Tibial artery (tissue), 4 donors: ENCODE results near the gene CREB5.
A peak's percentile ranks its signal among the peaks of the same experiment; 100 is the strongest.

Experiments used
- DNase-seq, 2 donors: peaks; one replicate each; pipeline ENCODE4 v3.0.0-alpha.2; 2019
- H3K27ac ChIP-seq, 2 donors: fragments of 200-600 bp; sonication (generic) in 1 of 2; 1 replicate in 1 of 2; 2 replicates in 1 of 2; pipeline ENCODE4 v1.5.1; 2018 to 2019; ENCODE audit warnings: mild to moderate bottlenecking in 1 of 2
- H3K27me3 ChIP-seq, 2 donors: fragments of 200-600 bp; sonication (generic) in 1 of 2; one replicate each; pipeline versions ENCODE4 v1.5.1 to v1.6.0; 2016 to 2019
- H3K36me3 ChIP-seq, 3 donors: fragments of 200-600 bp; sonication (generic) in 2 of 3; one replicate each; pipeline ENCODE4 v1.5.1; 2016 to 2019; ENCODE audit warnings: mild to moderate bottlenecking in 2 of 3
- H3K4me1 ChIP-seq, 4 donors: fragments of 200-600 bp; sonication (generic) in 2 of 4; 1 replicate in 3 of 4; 2 replicates in 1 of 4; pipeline ENCODE4 v1.5.1; 2016 to 2019
- H3K4me3 ChIP-seq, 2 donors: fragments of 200-600 bp; sonication (generic) in 1 of 2; 1 replicate in 1 of 2; 2 replicates in 1 of 2; pipeline ENCODE4 v1.5.1; 2018 to 2019; ENCODE audit warnings: mild to moderate bottlenecking in 2 of 2
- H3K9me3 ChIP-seq, 3 donors: fragments of 200-600 bp; sonication (generic) in 1 of 3; one replicate each; pipeline ENCODE4 v1.5.1; 2016 to 2019
- intact Hi-C: fragments of 100-400 bp; cut with DNase I; formaldehyde crosslinking; loops from one replicate; pipeline ENCODE4 v1.15.0; 2023; ENCODE audit warnings: low total_unique reads
- TF ChIP-seq, protein P1 (sequence below), 2 experiments: fragments of 200-600 bp in 1 of 2; fragments of 450-650 bp in 1 of 2; IDR thresholded peaks; one replicate each; pipeline ENCODE4 v1.5.1; 2017 to 2019; ENCODE audit warnings: antibody characterized with exemption in 2 of 2, mild to moderate bottlenecking in 1 of 2, moderate library complexity in 1 of 2

Gene CREB5

DNA sequence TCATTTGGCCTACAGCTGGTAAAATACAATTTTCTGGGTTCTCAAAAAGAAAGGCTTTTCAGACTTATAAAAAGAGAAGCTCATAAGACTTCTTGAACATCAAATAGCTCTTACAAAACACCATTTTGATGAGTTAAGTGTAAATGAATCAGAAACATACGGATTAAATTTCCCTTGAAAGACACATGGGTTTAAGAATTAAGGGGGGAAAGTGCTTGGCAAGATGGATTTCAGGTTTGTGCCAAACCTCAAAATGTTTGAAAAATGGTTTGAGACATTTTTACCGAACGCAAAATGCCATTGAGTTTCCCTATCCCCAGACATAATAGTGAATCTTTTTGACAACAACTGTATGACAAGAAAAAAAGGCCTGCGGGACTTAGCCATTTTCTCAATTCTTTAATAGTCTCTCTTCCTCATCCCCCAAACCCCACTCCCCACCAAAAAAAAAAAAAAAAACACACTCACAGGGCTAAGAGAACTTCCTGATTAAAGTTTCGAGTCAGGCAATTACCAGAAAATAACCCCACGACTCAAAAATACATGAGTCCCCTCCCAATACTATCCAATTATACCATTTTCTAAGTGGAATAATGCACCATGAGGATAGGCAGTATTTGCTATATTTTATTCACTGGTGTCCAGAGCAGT lies 285.7 kb downstream of the CREB5 start:
- TF ChIP-seq, protein P1, sequence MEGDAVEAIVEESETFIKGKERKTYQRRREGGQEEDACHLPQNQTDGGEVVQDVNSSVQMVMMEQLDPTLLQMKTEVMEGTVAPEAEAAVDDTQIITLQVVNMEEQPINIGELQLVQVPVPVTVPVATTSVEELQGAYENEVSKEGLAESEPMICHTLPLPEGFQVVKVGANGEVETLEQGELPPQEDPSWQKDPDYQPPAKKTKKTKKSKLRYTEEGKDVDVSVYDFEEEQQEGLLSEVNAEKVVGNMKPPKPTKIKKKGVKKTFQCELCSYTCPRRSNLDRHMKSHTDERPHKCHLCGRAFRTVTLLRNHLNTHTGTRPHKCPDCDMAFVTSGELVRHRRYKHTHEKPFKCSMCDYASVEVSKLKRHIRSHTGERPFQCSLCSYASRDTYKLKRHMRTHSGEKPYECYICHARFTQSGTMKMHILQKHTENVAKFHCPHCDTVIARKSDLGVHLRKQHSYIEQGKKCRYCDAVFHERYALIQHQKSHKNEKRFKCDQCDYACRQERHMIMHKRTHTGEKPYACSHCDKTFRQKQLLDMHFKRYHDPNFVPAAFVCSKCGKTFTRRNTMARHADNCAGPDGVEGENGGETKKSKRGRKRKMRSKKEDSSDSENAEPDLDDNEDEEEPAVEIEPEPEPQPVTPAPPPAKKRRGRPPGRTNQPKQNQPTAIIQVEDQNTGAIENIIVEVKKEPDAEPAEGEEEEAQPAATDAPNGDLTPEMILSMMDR (IDR thresholded peaks at IDR 0.05): no peak
- Histone ChIP-seq H3K4me3 (no peak overlapping the region), H3K9me3 (no peaks in the 10 kb centered on the region), H3K36me3 (no peaks in the 10 kb centered on the region), H3K27ac (no peak overlapping the region), H3K4me1 (peaks cover 0 to 33% (median 12%) of the 10 kb centered on the region in 4 donors), H3K27me3 (no peaks in the 10 kb centered on the region)
- intact Hi-C loops: no loop called here
- DNase-seq: no peak

DNA sequence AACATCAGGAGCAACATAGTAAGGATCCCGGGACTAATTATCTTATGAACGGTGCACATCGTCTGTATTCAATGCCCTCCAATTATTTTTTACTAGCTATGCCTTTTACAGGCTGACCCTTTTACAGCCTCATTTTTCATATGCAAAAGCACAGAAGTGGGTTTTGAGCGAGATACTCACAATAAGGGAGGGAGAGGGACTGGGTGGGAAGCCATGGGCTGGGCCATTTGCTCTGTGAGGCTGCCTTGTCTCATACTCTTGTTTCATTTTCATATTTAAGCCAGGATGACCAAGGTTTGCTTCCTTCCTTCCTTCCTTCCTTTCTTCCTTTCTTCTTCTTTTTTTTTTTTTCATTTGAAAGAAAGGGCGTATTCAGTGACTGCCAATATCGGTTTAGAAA lies 286.5 kb downstream of the CREB5 start:
- H3K27me3 ChIP-seq: no peaks in the 10 kb centered on the region
- H3K27ac ChIP-seq: no peak overlapping the region
- H3K9me3 ChIP-seq: no peaks in the 10 kb centered on the region
- DNase-seq: no peak
- no peak overlapping the region for H3K4me3 ChIP-seq
- intact Hi-C loops: no loop called here
- no peaks in the 10 kb centered on the region for H3K36me3 ChIP-seq
- TF ChIP-seq, protein P1 (IDR thresholded peaks at IDR 0.05): no peak
- peaks cover 0 to 40% (median 14%) of the 10 kb centered on the region in 4 donors for H3K4me1 ChIP-seq

DNA sequence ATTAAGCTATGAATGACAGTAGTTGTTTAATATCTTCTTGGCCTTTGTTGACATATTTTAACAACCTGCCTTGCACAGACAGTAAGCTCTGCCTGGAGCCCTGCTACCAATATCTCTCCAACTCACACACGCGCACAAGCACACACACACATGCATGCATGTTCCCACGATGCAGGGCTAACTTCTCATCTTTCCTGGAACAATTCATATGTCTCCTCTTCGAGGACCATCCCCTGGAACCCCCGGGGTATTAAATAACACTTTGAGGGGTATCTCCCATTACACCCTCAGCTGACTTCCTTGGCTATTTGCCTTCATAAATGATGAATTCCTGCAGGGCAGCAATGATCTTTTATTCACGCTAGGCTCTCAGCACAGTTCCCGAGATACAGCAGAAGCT lies 287.8 kb downstream of the CREB5 start:
- peak overlapping the region in 1 of 2 donors; percentile 18 for H3K4me3 ChIP-seq
- intact Hi-C loops: no loop called here
- TF ChIP-seq, protein P1 (IDR thresholded peaks at IDR 0.05): no peak
- peak overlapping the region; percentile 2 to 50 for H3K27ac ChIP-seq
- H3K27me3 ChIP-seq: no peaks in the 10 kb centered on the region
- H3K4me1 ChIP-seq: peaks cover 0 to 40% (median 14%) of the 10 kb centered on the region in 4 donors
- no peaks in the 10 kb centered on the region for H3K36me3 ChIP-seq
- H3K9me3 ChIP-seq: no peaks in the 10 kb centered on the region
- DNase-seq: no peak

DNA sequence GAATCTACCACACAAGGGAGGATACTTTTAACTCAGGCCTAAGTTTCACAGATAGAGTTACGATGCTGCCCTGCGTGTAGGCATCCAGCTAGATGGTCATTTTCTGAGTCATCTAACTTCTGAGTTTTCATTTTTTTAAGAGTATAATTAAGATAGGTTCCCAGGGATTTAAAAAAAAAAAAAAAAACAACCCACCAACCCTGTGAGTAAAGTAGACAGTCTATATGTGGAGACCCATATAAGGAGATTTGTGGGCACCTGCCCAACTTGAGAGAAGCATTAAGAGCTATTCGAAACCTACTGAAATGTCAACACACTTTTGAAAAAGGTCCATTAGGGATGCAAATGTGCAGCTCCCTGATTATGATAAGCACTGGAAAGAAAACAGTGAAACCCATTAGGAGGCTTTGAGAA lies 288.5 kb downstream of the CREB5 start:
- Histone ChIP-seq H3K9me3 (no peaks in the 10 kb centered on the region), H3K4me3 (peak overlapping the region in 1 of 2 donors; percentile 18), H3K27ac (peak overlapping the region; percentile 2 to 50), H3K4me1 (peaks cover 0 to 40% (median 11%) of the 10 kb centered on the region in 4 donors), H3K27me3 (no peaks in the 10 kb centered on the region), H3K36me3 (no peaks in the 10 kb centered on the region)
- intact Hi-C loops: no loop called here
- no peak for DNase-seq
- TF ChIP-seq, protein P1 (IDR thresholded peaks at IDR 0.05): no peak

DNA sequence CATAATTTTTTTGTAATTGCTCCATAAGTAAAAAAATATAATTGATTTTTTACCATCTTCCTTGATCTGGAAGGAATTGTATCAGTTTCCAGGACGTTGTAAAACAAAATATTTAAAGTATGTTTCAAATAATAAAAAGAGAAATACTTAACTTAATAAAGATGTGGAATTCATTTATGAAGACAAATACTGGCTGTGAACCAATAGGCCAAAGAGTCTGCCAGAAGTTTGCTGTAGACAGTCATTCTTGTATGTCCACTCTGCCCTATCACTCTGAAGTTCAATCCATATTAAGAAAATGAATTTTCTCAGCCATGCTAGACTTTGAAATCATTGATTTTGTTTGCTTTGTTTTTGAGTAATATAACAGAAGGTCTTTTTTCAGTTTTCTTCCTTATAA lies 289.4 kb downstream of the CREB5 start:
- intact Hi-C loops: no loop called here
- Histone ChIP-seq H3K27ac (peak overlapping the region in 1 of 2 donors; percentile 17), H3K4me1 (peaks cover 0 to 40% (median 11%) of the 10 kb centered on the region in 4 donors)

More for the DNA sequence above, 289.4 kb downstream of the CREB5 start:
- Histone ChIP-seq H3K36me3 (no peaks in the 10 kb centered on the region), H3K4me3 (no peak overlapping the region), H3K9me3 (no peaks in the 10 kb centered on the region), H3K27me3 (no peaks in the 10 kb centered on the region)
- TF ChIP-seq, protein P1 (IDR thresholded peaks at IDR 0.05): no peak
- no peak for DNase-seq
